ENCODE results near the gene LINS1. TPM values are rescaled to one million over a fixed set of nuclear protein-coding genes. Genes with fewer than 3 reads are reported as not detected.

LINS1 gene
- total and polyA plus RNA-seq, 2 of the 8 experiments (the other 6 are each of a cell fraction or from before 2014, with no cell fraction given) = 4.2 to 8.1 TPM

GRCh38 chr15:100531204-100531603 is 70.8 kb downstream of the LINS1 start (continued):
- TF ChIP-seq, protein P1, sequence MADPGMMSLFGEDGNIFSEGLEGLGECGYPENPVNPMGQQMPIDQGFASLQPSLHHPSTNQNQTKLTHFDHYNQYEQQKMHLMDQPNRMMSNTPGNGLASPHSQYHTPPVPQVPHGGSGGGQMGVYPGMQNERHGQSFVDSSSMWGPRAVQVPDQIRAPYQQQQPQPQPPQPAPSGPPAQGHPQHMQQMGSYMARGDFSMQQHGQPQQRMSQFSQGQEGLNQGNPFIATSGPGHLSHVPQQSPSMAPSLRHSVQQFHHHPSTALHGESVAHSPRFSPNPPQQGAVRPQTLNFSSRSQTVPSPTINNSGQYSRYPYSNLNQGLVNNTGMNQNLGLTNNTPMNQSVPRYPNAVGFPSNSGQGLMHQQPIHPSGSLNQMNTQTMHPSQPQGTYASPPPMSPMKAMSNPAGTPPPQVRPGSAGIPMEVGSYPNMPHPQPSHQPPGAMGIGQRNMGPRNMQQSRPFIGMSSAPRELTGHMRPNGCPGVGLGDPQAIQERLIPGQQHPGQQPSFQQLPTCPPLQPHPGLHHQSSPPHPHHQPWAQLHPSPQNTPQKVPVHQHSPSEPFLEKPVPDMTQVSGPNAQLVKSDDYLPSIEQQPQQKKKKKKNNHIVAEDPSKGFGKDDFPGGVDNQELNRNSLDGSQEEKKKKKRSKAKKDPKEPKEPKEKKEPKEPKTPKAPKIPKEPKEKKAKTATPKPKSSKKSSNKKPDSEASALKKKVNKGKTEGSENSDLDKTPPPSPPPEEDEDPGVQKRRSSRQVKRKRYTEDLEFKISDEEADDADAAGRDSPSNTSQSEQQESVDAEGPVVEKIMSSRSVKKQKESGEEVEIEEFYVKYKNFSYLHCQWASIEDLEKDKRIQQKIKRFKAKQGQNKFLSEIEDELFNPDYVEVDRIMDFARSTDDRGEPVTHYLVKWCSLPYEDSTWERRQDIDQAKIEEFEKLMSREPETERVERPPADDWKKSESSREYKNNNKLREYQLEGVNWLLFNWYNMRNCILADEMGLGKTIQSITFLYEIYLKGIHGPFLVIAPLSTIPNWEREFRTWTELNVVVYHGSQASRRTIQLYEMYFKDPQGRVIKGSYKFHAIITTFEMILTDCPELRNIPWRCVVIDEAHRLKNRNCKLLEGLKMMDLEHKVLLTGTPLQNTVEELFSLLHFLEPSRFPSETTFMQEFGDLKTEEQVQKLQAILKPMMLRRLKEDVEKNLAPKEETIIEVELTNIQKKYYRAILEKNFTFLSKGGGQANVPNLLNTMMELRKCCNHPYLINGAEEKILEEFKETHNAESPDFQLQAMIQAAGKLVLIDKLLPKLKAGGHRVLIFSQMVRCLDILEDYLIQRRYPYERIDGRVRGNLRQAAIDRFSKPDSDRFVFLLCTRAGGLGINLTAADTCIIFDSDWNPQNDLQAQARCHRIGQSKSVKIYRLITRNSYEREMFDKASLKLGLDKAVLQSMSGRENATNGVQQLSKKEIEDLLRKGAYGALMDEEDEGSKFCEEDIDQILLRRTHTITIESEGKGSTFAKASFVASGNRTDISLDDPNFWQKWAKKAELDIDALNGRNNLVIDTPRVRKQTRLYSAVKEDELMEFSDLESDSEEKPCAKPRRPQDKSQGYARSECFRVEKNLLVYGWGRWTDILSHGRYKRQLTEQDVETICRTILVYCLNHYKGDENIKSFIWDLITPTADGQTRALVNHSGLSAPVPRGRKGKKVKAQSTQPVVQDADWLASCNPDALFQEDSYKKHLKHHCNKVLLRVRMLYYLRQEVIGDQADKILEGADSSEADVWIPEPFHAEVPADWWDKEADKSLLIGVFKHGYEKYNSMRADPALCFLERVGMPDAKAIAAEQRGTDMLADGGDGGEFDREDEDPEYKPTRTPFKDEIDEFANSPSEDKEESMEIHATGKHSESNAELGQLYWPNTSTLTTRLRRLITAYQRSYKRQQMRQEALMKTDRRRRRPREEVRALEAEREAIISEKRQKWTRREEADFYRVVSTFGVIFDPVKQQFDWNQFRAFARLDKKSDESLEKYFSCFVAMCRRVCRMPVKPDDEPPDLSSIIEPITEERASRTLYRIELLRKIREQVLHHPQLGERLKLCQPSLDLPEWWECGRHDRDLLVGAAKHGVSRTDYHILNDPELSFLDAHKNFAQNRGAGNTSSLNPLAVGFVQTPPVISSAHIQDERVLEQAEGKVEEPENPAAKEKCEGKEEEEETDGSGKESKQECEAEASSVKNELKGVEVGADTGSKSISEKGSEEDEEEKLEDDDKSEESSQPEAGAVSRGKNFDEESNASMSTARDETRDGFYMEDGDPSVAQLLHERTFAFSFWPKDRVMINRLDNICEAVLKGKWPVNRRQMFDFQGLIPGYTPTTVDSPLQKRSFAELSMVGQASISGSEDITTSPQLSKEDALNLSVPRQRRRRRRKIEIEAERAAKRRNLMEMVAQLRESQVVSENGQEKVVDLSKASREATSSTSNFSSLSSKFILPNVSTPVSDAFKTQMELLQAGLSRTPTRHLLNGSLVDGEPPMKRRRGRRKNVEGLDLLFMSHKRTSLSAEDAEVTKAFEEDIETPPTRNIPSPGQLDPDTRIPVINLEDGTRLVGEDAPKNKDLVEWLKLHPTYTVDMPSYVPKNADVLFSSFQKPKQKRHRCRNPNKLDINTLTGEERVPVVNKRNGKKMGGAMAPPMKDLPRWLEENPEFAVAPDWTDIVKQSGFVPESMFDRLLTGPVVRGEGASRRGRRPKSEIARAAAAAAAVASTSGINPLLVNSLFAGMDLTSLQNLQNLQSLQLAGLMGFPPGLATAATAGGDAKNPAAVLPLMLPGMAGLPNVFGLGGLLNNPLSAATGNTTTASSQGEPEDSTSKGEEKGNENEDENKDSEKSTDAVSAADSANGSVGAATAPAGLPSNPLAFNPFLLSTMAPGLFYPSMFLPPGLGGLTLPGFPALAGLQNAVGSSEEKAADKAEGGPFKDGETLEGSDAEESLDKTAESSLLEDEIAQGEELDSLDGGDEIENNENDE (IDR thresholded peaks at IDR 0.05; ENCODE audit: insufficient replicate concordance, low read length) = no peak
- no peak for TF ChIP-seq ASH2L (IDR thresholded peaks at IDR 0.05; ENCODE audit: low read length)
- no peak for TF ChIP-seq ATF2 (IDR thresholded peaks at IDR 0.05; ENCODE audit: low read length)
- TF ChIP-seq CEBPB (IDR thresholded peaks at IDR 0.05; ENCODE audit: low read depth, low read length) = no peak
- no peak for TF ChIP-seq RFX5 (IDR thresholded peaks at IDR 0.05; ENCODE audit: borderline replicate concordance, low read depth, low read length)
- TF ChIP-seq GTF2F1 (IDR thresholded peaks at IDR 0.05; ENCODE audit: borderline replicate concordance, low read depth, low read length) = no peak

Data from H1 (cell line).